COR-L47 (cell line): ENCODE measurements around the gene PDYN.

Experiments used
- DNase-seq: peaks from one replicate; lab custom pipeline; 2025; lab: John Stamatoyannopoulos, UW

Gene PDYN

GRCh38 chr20:1934721-1935573 lies 58.9 kb downstream of the PDYN start:
- DNase-seq: no peak

GRCh38 chr20:1934156-1934555 lies 59.7 kb downstream of the PDYN start:
- DNase-seq: no peak

- no peak for DNase-seq
Observed at GRCh38 chr20:1933465-1933870, 60.4 kb downstream of the PDYN start.

GRCh38 chr20:1932971-1933370 lies 60.9 kb downstream of the PDYN start:
- DNase-seq: no peak

GRCh38 chr20:1931830-1932229 lies 62.0 kb downstream of the PDYN start:
- DNase-seq: no peak

GRCh38 chr20:1930165-1930564 lies 63.7 kb downstream of the PDYN start:
- no peak for DNase-seq

- no peak for DNase-seq
Observed at GRCh38 chr20:1929460-1929859, 64.4 kb downstream of the PDYN start.

GRCh38 chr20:1928782-1929181 lies 65.1 kb downstream of the PDYN start:
- DNase-seq: no peak
